ENCODE data around the gene DICER1. TPM values are rescaled to one million over a fixed set of nuclear protein-coding genes. Genes with fewer than 3 reads are reported as not detected.
A peak's percentile ranks its signal among the peaks of the same experiment; 100 is the strongest.

The DICER1 gene
- total and polyA plus RNA-seq, 8 donors = 5.7 to 37.8 (median 24.6) TPM

- FAIRE-seq = no peak
- Histone ChIP-seq H3K9me3 (no peaks in the 10 kb centered on the region), H3K27ac (peak overlapping the region; percentile 93 to 97 (median 96)), H3K4me3 (peak overlapping the region; percentile 73 to 89 (median 80)), H3K36me3 (no peaks in the 10 kb centered on the region), H3K27me3 (no peaks in the 10 kb centered on the region), H3K4me1 (peaks cover 4 to 45% (median 8%) of the 10 kb centered on the region in 3 donors)
- no peak for DNase-seq
- TF ChIP-seq, protein P1, sequence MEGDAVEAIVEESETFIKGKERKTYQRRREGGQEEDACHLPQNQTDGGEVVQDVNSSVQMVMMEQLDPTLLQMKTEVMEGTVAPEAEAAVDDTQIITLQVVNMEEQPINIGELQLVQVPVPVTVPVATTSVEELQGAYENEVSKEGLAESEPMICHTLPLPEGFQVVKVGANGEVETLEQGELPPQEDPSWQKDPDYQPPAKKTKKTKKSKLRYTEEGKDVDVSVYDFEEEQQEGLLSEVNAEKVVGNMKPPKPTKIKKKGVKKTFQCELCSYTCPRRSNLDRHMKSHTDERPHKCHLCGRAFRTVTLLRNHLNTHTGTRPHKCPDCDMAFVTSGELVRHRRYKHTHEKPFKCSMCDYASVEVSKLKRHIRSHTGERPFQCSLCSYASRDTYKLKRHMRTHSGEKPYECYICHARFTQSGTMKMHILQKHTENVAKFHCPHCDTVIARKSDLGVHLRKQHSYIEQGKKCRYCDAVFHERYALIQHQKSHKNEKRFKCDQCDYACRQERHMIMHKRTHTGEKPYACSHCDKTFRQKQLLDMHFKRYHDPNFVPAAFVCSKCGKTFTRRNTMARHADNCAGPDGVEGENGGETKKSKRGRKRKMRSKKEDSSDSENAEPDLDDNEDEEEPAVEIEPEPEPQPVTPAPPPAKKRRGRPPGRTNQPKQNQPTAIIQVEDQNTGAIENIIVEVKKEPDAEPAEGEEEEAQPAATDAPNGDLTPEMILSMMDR (IDR thresholded peaks at IDR 0.05) = no peak
- intact Hi-C loops (cut with DNase I) = no loop called here
- WGBS, 2 donors = 0% methylated on average over 21 to 50 of the region's 50 CpGs
- peak in 3 of 4 donors; percentile 15 to 60 (median 36) for ATAC-seq
Measured at GRCh38 chr14:95157048-95157326, 342 bp downstream of the DICER1 start.

- Histone ChIP-seq H3K27me3 (no peaks in the 10 kb centered on the region), H3K27ac (peak overlapping the region; percentile 93 to 97 (median 96)), H3K9me3 (no peaks in the 10 kb centered on the region), H3K4me3 (peak overlapping the region; percentile 73 to 89 (median 80)), H3K4me1 (peaks cover 4 to 46% (median 12%) of the 10 kb centered on the region in 3 donors), H3K36me3 (no peaks in the 10 kb centered on the region)
- peak; percentile 36 to 87 (median 61) for DNase-seq
- ATAC-seq = peak; percentile 7 to 32 (median 26)
- 1% methylated on average over 37 to 48 of the region's 48 CpGs for WGBS, 2 donors
- TF ChIP-seq, protein P1 (IDR thresholded peaks at IDR 0.05) = no peak
- intact Hi-C loops (cut with DNase I) = no loop called here
- no peak for FAIRE-seq
Measured at GRCh38 chr14:95156161-95157047, 925 bp downstream of the DICER1 start.

- H3K4me3 ChIP-seq = peak overlapping the region in 2 of 4 donors; percentile 75 to 85
- H3K27me3 ChIP-seq = no peaks in the 10 kb centered on the region
- no peaks in the 10 kb centered on the region for H3K9me3 ChIP-seq
- TF ChIP-seq, protein P1 (IDR thresholded peaks at IDR 0.05) = no peak
- FAIRE-seq (no peak), DNase-seq (no peak), ATAC-seq (no peak)
- no peak overlapping the region for H3K27ac ChIP-seq
- H3K4me1 ChIP-seq = peaks cover 7 to 46% (median 16%) of the 10 kb centered on the region in 3 donors
- H3K36me3 ChIP-seq = no peaks in the 10 kb centered on the region
- WGBS, 2 donors = 73 to 76% methylated on average over 12 of the region's 12 CpGs
- intact Hi-C loops (cut with DNase I) = no loop called here
Measured at GRCh38 chr14:95155045-95155444, 2.3 kb downstream of the DICER1 start.

GRCh38 chr14:95153866-95154265 lies 3.5 kb downstream of the DICER1 start:
- FAIRE-seq = no peak
- no peak for DNase-seq
- no peak overlapping the region for H3K4me3 ChIP-seq
- ATAC-seq = no peak
- H3K9me3 ChIP-seq = no peaks in the 10 kb centered on the region
- intact Hi-C loops (cut with DNase I) = no loop called here
- TF ChIP-seq, protein P1 (IDR thresholded peaks at IDR 0.05) = no peak
- H3K36me3 ChIP-seq = no peaks in the 10 kb centered on the region
- 43 to 46% methylated on average over 4 of the region's 4 CpGs for WGBS, 2 donors
- no peaks in the 10 kb centered on the region for H3K27me3 ChIP-seq
- H3K27ac ChIP-seq = no peak overlapping the region
- H3K4me1 ChIP-seq = peaks cover 14 to 52% (median 21%) of the 10 kb centered on the region in 3 donors

DNA sequence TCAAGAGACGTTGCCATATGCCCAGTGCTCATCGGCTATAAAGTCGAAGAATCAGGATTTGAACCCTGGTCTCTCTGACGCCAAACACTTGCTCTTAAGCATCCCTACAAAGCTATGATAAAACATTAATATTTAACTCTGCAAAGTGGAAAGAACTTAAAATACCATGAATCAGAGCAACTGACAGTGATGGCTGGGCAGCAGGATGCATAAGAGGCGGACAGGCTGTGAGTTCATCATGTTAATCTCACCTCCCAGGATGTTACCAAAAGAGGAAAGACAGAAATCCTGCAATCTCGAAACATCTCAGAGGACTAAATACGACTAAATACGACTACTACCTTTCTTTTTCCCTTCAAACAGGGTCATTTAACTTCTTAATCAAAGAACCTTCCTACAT lies 5.8 kb downstream of the DICER1 start:
- DNase-seq (no peak), FAIRE-seq (no peak), ATAC-seq (no peak)
- Histone ChIP-seq H3K4me1 (peaks cover 14 to 52% (median 14%) of the 10 kb centered on the region in 3 donors), H3K4me3 (no peak overlapping the region), H3K27ac (no peak overlapping the region), H3K27me3 (no peaks in the 10 kb centered on the region), H3K9me3 (no peaks in the 10 kb centered on the region), H3K36me3 (no peaks in the 10 kb centered on the region)
- TF ChIP-seq, protein P1 (IDR thresholded peaks at IDR 0.05) = no peak
- intact Hi-C loops (cut with DNase I) = no loop called here
- WGBS, 2 donors = 67 to 70% methylated on average over 8 of the region's 8 CpGs
